CD14-positive monocyte (primary cell): ENCODE measurements around the gene UPB1. TPM values are rescaled to one million over a fixed set of nuclear protein-coding genes. Genes with fewer than 3 reads are reported as not detected.
A peak's percentile ranks its signal among the peaks of the same experiment; 100 is the strongest.

Experiments used
- DNase-seq, 3 donors: peaks; one replicate each; pipeline ENCODE4 v3.0.0-alpha.2; 2011 to 2022
- H2AFZ ChIP-seq: 2 replicates; pipeline ENCODE4 v1.6.0; 2012; ENCODE audit warnings: mild to moderate bottlenecking, low read depth, low read length, inconsistent platforms; ENCODE audit not compliant: insufficient read depth, poor library complexity, severe bottlenecking
- H3K27ac ChIP-seq, 2 donors: 1 replicate in 1 of 2; 2 replicates in 1 of 2; pipeline ENCODE4 v1.5.1; 2012 to 2013; ENCODE audit warnings: low read length in 2 of 2, control low read depth in 1 of 2, inconsistent platforms in 1 of 2, low read depth in 1 of 2, mild to moderate bottlenecking in 1 of 2
- H3K27me3 ChIP-seq, 2 donors: one replicate each; pipeline versions ENCODE4 v1.6.0 to v1.6.1; 2011 to 2013; ENCODE audit warnings: low read length in 2 of 2; ENCODE audit not compliant: control insufficient read depth in 2 of 2, insufficient read depth in 2 of 2
- H3K36me3 ChIP-seq, 2 donors: replicated peaks in 1 of 2; 1 replicate in 1 of 2; 2 replicates in 1 of 2; pipeline versions ENCODE4 v1.5.1 to v1.6.1; 2012 to 2013; ENCODE audit warnings: low read length in 2 of 2, control low read depth in 1 of 2, inconsistent platforms in 1 of 2, mild to moderate bottlenecking in 1 of 2; ENCODE audit not compliant: insufficient read depth in 2 of 2, control insufficient read depth in 1 of 2
- H3K4me1 ChIP-seq, 2 donors: 1 replicate in 1 of 2; 2 replicates in 1 of 2; pipeline versions ENCODE4 v1.5.1 to v1.6.1; 2012 to 2013; ENCODE audit warnings: low read length in 2 of 2, control low read depth in 1 of 2, inconsistent platforms in 1 of 2, mild to moderate bottlenecking in 1 of 2, moderate library complexity in 1 of 2; ENCODE audit not compliant: insufficient read depth in 2 of 2, control insufficient read depth in 1 of 2
- H3K4me2 ChIP-seq: replicated peaks from 2 replicates; pipeline ENCODE3; 2012; ENCODE audit warnings: low read length, moderate library complexity, mild to moderate bottlenecking; ENCODE audit not compliant: poor library complexity, severe bottlenecking; ENCODE audit errors: extremely low read depth
- H3K4me3 ChIP-seq, 3 experiments: fragments of 200-600 bp in 1 of 3; sonication (generic) in 1 of 3; replicated peaks in 1 of 3; 1 replicate in 2 of 3; 2 replicates in 1 of 3; pipeline ENCODE4 v1.5.1; 2011 to 2013; ENCODE audit warnings: low read length in 3 of 3, mild to moderate bottlenecking in 3 of 3, control low read depth in 2 of 3, low read depth in 2 of 3, inconsistent platforms in 1 of 3, moderate library complexity in 1 of 3
- H3K79me2 ChIP-seq: 2 replicates; pipeline ENCODE4 v1.6.0; 2012; ENCODE audit warnings: mild to moderate bottlenecking, control low read depth, inconsistent platforms, low read length, moderate library complexity; ENCODE audit not compliant: insufficient read depth
- H3K9ac ChIP-seq: 2 replicates; pipeline ENCODE4 v1.6.0; 2017; ENCODE audit warnings: low read length, mild to moderate bottlenecking; ENCODE audit not compliant: insufficient read depth, poor library complexity, severe bottlenecking
- H3K9me3 ChIP-seq, 2 donors: replicated peaks in 1 of 2; 1 replicate in 1 of 2; 2 replicates in 1 of 2; pipeline versions ENCODE4 v1.5.1 to v1.6.1; 2012 to 2013; ENCODE audit warnings: low read length in 2 of 2, control low read depth in 1 of 2; ENCODE audit not compliant: control insufficient read depth in 1 of 2, insufficient read depth in 1 of 2
- H4K20me1 ChIP-seq: 2 replicates; pipeline ENCODE4 v1.6.0; 2012; ENCODE audit warnings: mild to moderate bottlenecking, low read length, control low read depth, moderate library complexity; ENCODE audit not compliant: insufficient read depth
- H3K27ac Mint-ChIP-seq, 7 donors: one replicate each; pipeline ENCODE4 v1.8.0; 2020; ENCODE audit warnings: mild to moderate bottlenecking in 7 of 7, mixed read lengths in 7 of 7, moderate library complexity in 6 of 7, inconsistent platforms in 2 of 7
- H3K27me3 Mint-ChIP-seq, 3 donors: one replicate each; pipeline ENCODE4 v1.8.0; 2021 to 2022; ENCODE audit warnings: low read depth in 3 of 3, mild to moderate bottlenecking in 3 of 3, mixed read lengths in 3 of 3, moderate library complexity in 3 of 3, inconsistent platforms in 1 of 3
- H3K36me3 Mint-ChIP-seq, 2 donors: one replicate each; pipeline ENCODE4 v1.8.0; 2020; ENCODE audit warnings: mixed read lengths in 2 of 2, inconsistent platforms in 1 of 2, mild to moderate bottlenecking in 1 of 2
- H3K4me1 Mint-ChIP-seq: one replicate; pipeline ENCODE4 v1.8.0; 2020; ENCODE audit warnings: mild to moderate bottlenecking, mixed read lengths
- H3K4me3 Mint-ChIP-seq, 2 donors: one replicate each; pipeline ENCODE4 v1.8.0; 2020; ENCODE audit warnings: mild to moderate bottlenecking in 2 of 2, mixed read lengths in 2 of 2, moderate library complexity in 1 of 2
- H3K9me3 Mint-ChIP-seq, 7 donors: one replicate each; pipeline ENCODE4 v1.8.0; 2020 to 2022; ENCODE audit warnings: mixed read lengths in 7 of 7, mild to moderate bottlenecking in 6 of 7, moderate library complexity in 6 of 7, inconsistent platforms in 2 of 7
- CTCF ChIP-seq: fragments of 200-600 bp; IDR thresholded peaks from one replicate; pipeline ENCODE4 v1.8.0; 2022; ENCODE audit warnings: antibody characterized with exemption, mild to moderate bottlenecking
- WGBS: methylation state at CpG from one replicate; pipeline ENCODE4 v1.1.5; 2013; ENCODE audit warnings: missing lambda C conversion rate; ENCODE audit not compliant: insufficient coverage; 5-methylcytosine and 5-hydroxymethylcytosine counted together
- intact Hi-C, 2 donors: fragments of 100-400 bp; cut with micrococcal nuclease; formaldehyde crosslinking; loops; one replicate each; pipeline versions ENCODE4 v1.15.0 to v1.15.1; 2023
- polyA plus RNA-seq, 3 donors: library from polyadenylated mRNA; depleted of rRNA in 1 of 3; unstranded in 2 of 3; stranded (reverse) in 1 of 3; fragments of 300-500 nt in 2 of 3; fragments of >200 nt in 1 of 3; fragmentation: Illumina TruSeq in 2 of 3; gene quantifications; 1 replicate in 2 of 3; 2 replicates in 1 of 3; pipeline ENCODE4 v1.2.3, GENCODE V29; 2012 to 2021

Gene UPB1
- polyA plus RNA-seq, 3 donors = 0.13 to 0.17 TPM; not detected in 1

- Histone ChIP-seq H3K9ac (peak overlapping the region; percentile 61), H3K9me3 (no peaks in the 10 kb centered on the region), H3K4me1 (peaks cover 27 to 28% of the 10 kb centered on the region in 2 donors), H4K20me1 (peaks cover 59% of the 10 kb centered on the region), H3K4me3 (no peak overlapping the region), H3K4me2 (no peak overlapping the region), H3K27ac (peak overlapping the region; percentile 49 to 82), H3K36me3 (peaks cover 66 to 89% of the 10 kb centered on the region in 2 donors), H3K79me2 (peaks cover 22% of the 10 kb centered on the region), H3K27me3 (no peaks in the 10 kb centered on the region), H2AFZ (no peak overlapping the region)
- no peak for DNase-seq
- Mint-ChIP-seq H3K9me3 (no peaks in the 10 kb centered on the region), H3K4me1 (peaks cover 33% of the 10 kb centered on the region), H3K4me3 (no peak overlapping the region), H3K27ac (peak overlapping the region in 5 of 7 donors; percentile 46 to 75 (median 71)), H3K36me3 (peaks cover 78 to 96% of the 10 kb centered on the region in 2 donors), H3K27me3 (peaks cover 0 to 2% (median 1%) of the 10 kb centered on the region in 3 donors)
- 84% methylated on average over 7 of the region's 7 CpGs for WGBS
- intact Hi-C loops = no loop called here
- TF ChIP-seq CTCF = no peak
Observed at GRCh38 chr22:24543185-24543601, 48.1 kb downstream of the UPB1 start.

- Histone ChIP-seq H2AFZ (no peak overlapping the region), H3K79me2 (peaks cover 28% of the 10 kb centered on the region), H3K4me1 (peaks cover 27 to 28% of the 10 kb centered on the region in 2 donors), H3K27ac (peak overlapping the region in 1 of 2 donors; percentile 14), H3K27me3 (no peaks in the 10 kb centered on the region), H3K36me3 (peaks cover 71 to 92% of the 10 kb centered on the region in 2 donors), H3K9me3 (no peaks in the 10 kb centered on the region), H3K4me3 (no peak overlapping the region), H3K9ac (no peak overlapping the region), H3K4me2 (no peak overlapping the region), H4K20me1 (peaks cover 65% of the 10 kb centered on the region)
- TF ChIP-seq CTCF = no peak
- Mint-ChIP-seq H3K9me3 (no peaks in the 10 kb centered on the region), H3K36me3 (peaks cover 79 to 96% of the 10 kb centered on the region in 2 donors), H3K27ac (peak overlapping the region in 2 of 7 donors; percentile 73 to 75), H3K4me1 (peaks cover 33% of the 10 kb centered on the region), H3K27me3 (peaks cover 0 to 2% (median 1%) of the 10 kb centered on the region in 3 donors), H3K4me3 (no peak overlapping the region)
- no peak for DNase-seq
- intact Hi-C loops = no loop called here
- 97% methylated on average over 8 of the region's 11 CpGs for WGBS
Observed at GRCh38 chr22:24543679-24544243, 48.6 kb downstream of the UPB1 start.
